DOHH2 (cell line): Measurements from ENCODE around the gene INSC.

Experiments
- H3F3A ChIP-seq: fragments of 200-600 bp; sonication (generic), shearing (Covaris generic); 2 replicates; pipeline ENCODE4 v1.6.0; 2016; ENCODE audit warnings: antibody characterized with exemption, mild to moderate bottlenecking; ENCODE audit not compliant: control insufficient read depth, insufficient read depth
- H3K27ac ChIP-seq: fragments of 200-600 bp; sonication (generic); 2 replicates; pipeline ENCODE4 v1.5.1; 2014; ENCODE audit warnings: low read depth, mild to moderate bottlenecking, low read length, moderate library complexity
- H3K27me3 ChIP-seq: fragments of 200-600 bp; sonication (generic); 2 replicates; pipeline ENCODE4 v1.6.1; 2014; ENCODE audit warnings: mild to moderate bottlenecking, low read length, mixed read lengths; ENCODE audit not compliant: control insufficient read depth
- H3K36me3 ChIP-seq: fragments of 200-600 bp; sonication (generic); 2 replicates; pipeline ENCODE4 v1.6.1; 2014; ENCODE audit warnings: mild to moderate bottlenecking, low read length, moderate library complexity, mixed read lengths; ENCODE audit not compliant: control insufficient read depth
- H3K4me1 ChIP-seq: fragments of 200-600 bp; sonication (generic); 2 replicates; pipeline ENCODE4 v1.6.1; 2014; ENCODE audit warnings: mild to moderate bottlenecking, low read length, mixed read lengths; ENCODE audit not compliant: control insufficient read depth
- H3K4me2 ChIP-seq: fragments of 200-600 bp; sonication (generic); 2 replicates; pipeline ENCODE4 v1.6.0; 2014; ENCODE audit warnings: mild to moderate bottlenecking, low read length, moderate library complexity
- H3K4me3 ChIP-seq: fragments of 200-600 bp; sonication (generic); 2 replicates; pipeline ENCODE4 v1.5.1; 2014; ENCODE audit warnings: mild to moderate bottlenecking, low read length, mixed read lengths
- H3K79me2 ChIP-seq: fragments of 200-600 bp; sonication (generic); 2 replicates; pipeline ENCODE4 v1.6.1; 2014; ENCODE audit warnings: mild to moderate bottlenecking, low read length, mixed read lengths; ENCODE audit not compliant: control insufficient read depth
- H3K9me2 ChIP-seq: fragments of 200-600 bp; sonication (generic); replicated peaks from 2 replicates; pipeline ENCODE4 v1.6.1; 2014; ENCODE audit warnings: mild to moderate bottlenecking, low read length, mixed read lengths; ENCODE audit not compliant: control insufficient read depth
- H3K9me3 ChIP-seq: fragments of 200-600 bp; sonication (generic); 2 replicates; pipeline ENCODE4 v1.6.1; 2014; ENCODE audit warnings: antibody characterized with exemption, low read length, mixed read lengths; ENCODE audit not compliant: control insufficient read depth, insufficient read depth
- H4K20me1 ChIP-seq: fragments of 200-600 bp; sonication (generic); 2 replicates; pipeline ENCODE4 v1.6.0; 2014; ENCODE audit warnings: low read depth, mild to moderate bottlenecking, antibody characterized with exemption, low read length, moderate library complexity; ENCODE audit not compliant: control insufficient read depth, insufficient read depth
- EZH2phosphoT487 ChIP-seq: fragments of 200-600 bp; sonication (generic); IDR thresholded peaks from 2 replicates; pipeline ENCODE4 v1.6.1; 2017; ENCODE audit warnings: borderline replicate concordance, mild to moderate bottlenecking, antibody characterized with exemption, low read length, moderate library complexity, mixed read lengths
- TF ChIP-seq, protein P1 (sequence below): fragments of 200-600 bp; sonication (generic); IDR thresholded peaks from one replicate; pipeline ENCODE4 v1.5.1; 2014; ENCODE audit warnings: antibody characterized with exemption, mild to moderate bottlenecking, low read depth, low read length; ENCODE audit not compliant: poor library complexity, severe bottlenecking

The INSC gene

DNA sequence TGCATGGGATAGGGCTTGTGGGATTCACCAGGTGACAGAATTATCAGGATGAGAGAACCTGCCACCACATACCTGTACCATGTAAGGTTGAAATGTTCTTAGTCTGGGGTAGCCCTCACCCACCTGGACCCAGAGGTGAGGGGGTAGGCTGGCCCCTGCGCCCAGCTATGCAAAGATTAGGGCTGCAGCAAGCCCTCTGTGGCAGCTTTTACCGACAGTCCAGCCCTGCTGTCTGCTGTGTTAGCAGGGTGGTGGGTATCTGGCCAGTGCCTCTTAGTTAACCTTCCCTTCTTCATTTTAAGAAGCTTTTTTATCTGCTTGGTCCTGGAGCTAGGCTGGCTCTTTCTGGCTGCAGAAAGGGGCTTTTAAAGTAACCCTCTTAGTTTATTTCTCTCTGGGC lies 13.9 kb downstream of the INSC start:
- H3K79me2 ChIP-seq, result no peaks in the 10 kb centered on the region
- no peak for TF ChIP-seq EZH2phosphoT487
- TF ChIP-seq, protein P1, sequence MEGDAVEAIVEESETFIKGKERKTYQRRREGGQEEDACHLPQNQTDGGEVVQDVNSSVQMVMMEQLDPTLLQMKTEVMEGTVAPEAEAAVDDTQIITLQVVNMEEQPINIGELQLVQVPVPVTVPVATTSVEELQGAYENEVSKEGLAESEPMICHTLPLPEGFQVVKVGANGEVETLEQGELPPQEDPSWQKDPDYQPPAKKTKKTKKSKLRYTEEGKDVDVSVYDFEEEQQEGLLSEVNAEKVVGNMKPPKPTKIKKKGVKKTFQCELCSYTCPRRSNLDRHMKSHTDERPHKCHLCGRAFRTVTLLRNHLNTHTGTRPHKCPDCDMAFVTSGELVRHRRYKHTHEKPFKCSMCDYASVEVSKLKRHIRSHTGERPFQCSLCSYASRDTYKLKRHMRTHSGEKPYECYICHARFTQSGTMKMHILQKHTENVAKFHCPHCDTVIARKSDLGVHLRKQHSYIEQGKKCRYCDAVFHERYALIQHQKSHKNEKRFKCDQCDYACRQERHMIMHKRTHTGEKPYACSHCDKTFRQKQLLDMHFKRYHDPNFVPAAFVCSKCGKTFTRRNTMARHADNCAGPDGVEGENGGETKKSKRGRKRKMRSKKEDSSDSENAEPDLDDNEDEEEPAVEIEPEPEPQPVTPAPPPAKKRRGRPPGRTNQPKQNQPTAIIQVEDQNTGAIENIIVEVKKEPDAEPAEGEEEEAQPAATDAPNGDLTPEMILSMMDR, result no peak
- no peaks in the 10 kb centered on the region for H3K36me3 ChIP-seq
- no peaks in the 10 kb centered on the region for H3K4me1 ChIP-seq
- no peaks in the 10 kb centered on the region for H3F3A ChIP-seq
- H3K4me2 ChIP-seq, result no peak overlapping the region
- no peaks in the 10 kb centered on the region for H3K9me3 ChIP-seq
- no peaks in the 10 kb centered on the region for H4K20me1 ChIP-seq
- no peak overlapping the region for H3K4me3 ChIP-seq
- peaks cover 15% of the 10 kb centered on the region for H3K27me3 ChIP-seq
- H3K9me2 ChIP-seq, result no peaks in the 10 kb centered on the region
- no peak overlapping the region for H3K27ac ChIP-seq

DNA sequence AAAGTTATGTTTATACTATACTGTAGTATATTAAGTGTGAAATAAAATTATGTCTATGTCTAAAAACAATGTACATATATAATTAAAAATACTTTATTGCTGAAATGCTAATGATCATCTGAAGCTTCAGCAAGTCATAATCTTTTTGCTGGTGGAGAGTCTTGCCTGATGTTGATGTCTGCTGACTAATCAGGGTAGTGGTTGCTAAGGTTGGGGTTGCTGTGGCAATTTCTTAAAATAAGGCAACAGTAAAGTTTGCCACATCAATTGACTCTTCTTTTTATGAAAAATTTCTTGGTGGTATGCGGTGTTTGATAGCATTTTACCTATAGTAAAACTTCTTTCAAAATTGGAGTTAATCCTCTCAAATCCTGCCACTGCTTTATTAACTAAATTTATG lies 21.4 kb downstream of the INSC start:
- TF ChIP-seq, protein P1, result no peak
- no peak for TF ChIP-seq EZH2phosphoT487
- no peak overlapping the region for H3K4me3 ChIP-seq
- no peaks in the 10 kb centered on the region for H3K79me2 ChIP-seq
- H3K4me1 ChIP-seq, result no peaks in the 10 kb centered on the region
- H3K36me3 ChIP-seq, result no peaks in the 10 kb centered on the region
- no peaks in the 10 kb centered on the region for H3K27me3 ChIP-seq
- H3K9me2 ChIP-seq, result no peaks in the 10 kb centered on the region
- no peak overlapping the region for H3K27ac ChIP-seq
- H3K9me3 ChIP-seq, result no peaks in the 10 kb centered on the region
- no peak overlapping the region for H3K4me2 ChIP-seq
- H3F3A ChIP-seq, result no peaks in the 10 kb centered on the region
- H4K20me1 ChIP-seq, result no peaks in the 10 kb centered on the region

DNA sequence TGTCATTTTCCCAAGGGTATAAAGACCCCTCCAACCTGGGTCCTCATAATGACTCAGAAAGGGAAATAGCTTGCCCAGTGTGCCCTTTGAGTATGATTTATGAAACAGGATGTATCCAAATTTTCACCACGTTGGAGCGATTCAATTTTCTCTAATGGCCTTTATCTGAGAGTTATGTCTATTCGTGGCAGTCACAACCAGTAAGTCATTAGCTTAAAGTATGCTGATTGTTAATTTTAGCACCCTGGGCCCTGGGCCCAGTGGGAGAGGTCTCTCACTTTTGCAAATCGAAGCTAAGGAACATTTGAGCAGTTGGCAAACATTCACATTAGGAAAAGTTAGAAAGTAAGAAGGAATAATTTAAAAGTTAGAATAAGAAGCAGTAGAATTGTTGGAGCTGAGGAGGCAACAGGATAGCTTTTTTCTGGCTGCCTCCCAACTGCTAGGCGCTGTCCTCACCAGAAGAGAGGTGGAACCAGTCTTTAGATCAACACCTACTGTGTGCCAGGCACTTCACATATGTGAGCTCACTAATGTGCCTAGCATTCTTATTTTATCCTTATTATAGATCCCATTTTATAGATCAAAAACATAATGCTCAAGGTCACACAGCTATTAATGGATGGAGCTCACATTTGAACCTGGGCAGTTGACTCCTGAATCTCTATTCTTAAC lies 24.5 kb downstream of the INSC start:
- Histone ChIP-seq H3K4me1 (no peaks in the 10 kb centered on the region), H3K4me2 (no peak overlapping the region), H3K9me3 (no peaks in the 10 kb centered on the region), H3K4me3 (no peak overlapping the region), H3K36me3 (no peaks in the 10 kb centered on the region), H3K27me3 (no peaks in the 10 kb centered on the region), H3F3A (no peaks in the 10 kb centered on the region), H4K20me1 (no peaks in the 10 kb centered on the region), H3K9me2 (no peaks in the 10 kb centered on the region), H3K27ac (no peak overlapping the region), H3K79me2 (no peaks in the 10 kb centered on the region)
- TF ChIP-seq, protein P1, result no peak
- TF ChIP-seq EZH2phosphoT487, result no peak
